ENCODE results near the gene OLFML3.

DNA sequence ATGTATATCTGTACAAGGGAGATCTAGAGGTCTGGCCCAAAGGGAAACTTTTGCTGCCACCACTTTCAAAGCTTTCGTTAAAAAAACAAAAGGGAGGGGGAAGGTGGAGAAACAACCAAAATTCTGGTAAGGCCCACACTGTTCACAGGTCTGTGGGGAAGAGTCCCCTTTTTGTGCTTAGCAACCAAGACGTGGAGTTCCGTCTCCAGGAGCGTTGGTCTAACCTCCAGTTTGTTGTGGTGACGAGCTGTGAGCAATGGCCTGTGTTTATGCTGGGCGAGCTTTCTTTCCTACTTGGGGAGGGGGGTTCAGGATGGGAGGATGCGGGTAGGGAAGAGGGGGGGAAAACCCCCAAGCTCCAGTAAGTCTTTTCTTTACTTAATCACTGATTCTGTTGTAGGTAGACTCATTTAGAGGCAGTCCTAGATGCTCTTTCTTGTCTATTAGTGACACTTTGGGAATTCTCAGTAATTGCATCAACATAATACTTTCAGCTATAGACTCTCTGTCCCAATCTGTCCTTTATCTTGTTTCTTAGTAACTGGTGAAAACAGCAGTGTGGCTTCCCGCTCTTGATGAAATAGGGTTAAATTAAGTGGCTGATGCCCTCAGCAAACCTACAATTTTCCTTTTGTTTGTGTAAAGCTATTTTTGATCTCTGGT lies 48.6 kb upstream of the OLFML3 start:
- TF ChIP-seq, protein P1, sequence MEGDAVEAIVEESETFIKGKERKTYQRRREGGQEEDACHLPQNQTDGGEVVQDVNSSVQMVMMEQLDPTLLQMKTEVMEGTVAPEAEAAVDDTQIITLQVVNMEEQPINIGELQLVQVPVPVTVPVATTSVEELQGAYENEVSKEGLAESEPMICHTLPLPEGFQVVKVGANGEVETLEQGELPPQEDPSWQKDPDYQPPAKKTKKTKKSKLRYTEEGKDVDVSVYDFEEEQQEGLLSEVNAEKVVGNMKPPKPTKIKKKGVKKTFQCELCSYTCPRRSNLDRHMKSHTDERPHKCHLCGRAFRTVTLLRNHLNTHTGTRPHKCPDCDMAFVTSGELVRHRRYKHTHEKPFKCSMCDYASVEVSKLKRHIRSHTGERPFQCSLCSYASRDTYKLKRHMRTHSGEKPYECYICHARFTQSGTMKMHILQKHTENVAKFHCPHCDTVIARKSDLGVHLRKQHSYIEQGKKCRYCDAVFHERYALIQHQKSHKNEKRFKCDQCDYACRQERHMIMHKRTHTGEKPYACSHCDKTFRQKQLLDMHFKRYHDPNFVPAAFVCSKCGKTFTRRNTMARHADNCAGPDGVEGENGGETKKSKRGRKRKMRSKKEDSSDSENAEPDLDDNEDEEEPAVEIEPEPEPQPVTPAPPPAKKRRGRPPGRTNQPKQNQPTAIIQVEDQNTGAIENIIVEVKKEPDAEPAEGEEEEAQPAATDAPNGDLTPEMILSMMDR (IDR thresholded peaks at IDR 0.05) = no peak
- no peak for TF ChIP-seq POLR2A (IDR thresholded peaks at IDR 0.05)

Measured in right lobe of liver (tissue), 4 donors.